HepG2 (cell line): ENCODE measurements around the gene PLEKHA6. TPM values are rescaled to one million over a fixed set of nuclear protein-coding genes. Genes with fewer than 3 reads are reported as not detected.
A peak's percentile ranks its signal among the peaks of the same experiment; 100 is the strongest.

Experiments
- CREM ChIP-seq, 2 experiments: sonication (generic) in 1 of 2; formaldehyde crosslinking in 1 of 2; IDR thresholded peaks; 2 replicates each; pipeline versions ENCODE4 v1.4.0 to v1.6.1; 2016 to 2020; ENCODE audit warnings: antibody characterized with exemption in 1 of 2, mild to moderate bottlenecking in 1 of 2, missing genetic modification reagents in 1 of 2
- EEA1 ChIP-seq: sonication (generic); formaldehyde crosslinking; IDR thresholded peaks from 2 replicates; pipeline ENCODE4 v1.5.1; 2020; ENCODE audit warnings: mild to moderate bottlenecking, missing genetic modification reagents, borderline replicate concordance
- EHMT2 ChIP-seq: fragments of 200-600 bp; sonication (generic); IDR thresholded peaks from 2 replicates; pipeline ENCODE4 v1.7.0; 2017; ENCODE audit warnings: antibody characterized with exemption, low read depth, low read length, borderline replicate concordance
- KDM5A ChIP-seq: fragments of 200-600 bp; sonication (generic); IDR thresholded peaks from 2 replicates; pipeline ENCODE4 v1.7.0; 2018; ENCODE audit warnings: antibody characterized with exemption, mild to moderate bottlenecking, low read length, borderline replicate concordance
- POLR2A ChIP-seq, 2 experiments: IDR thresholded peaks; 2 replicates each; pipeline ENCODE4 v1.6.1; 2011; ENCODE audit warnings: low read depth in 2 of 2, low read length in 2 of 2, mild to moderate bottlenecking in 1 of 2, moderate library complexity in 1 of 2; ENCODE audit not compliant: insufficient read depth in 1 of 2
- PRPF4 ChIP-seq: fragments of 200-400 bp; formaldehyde crosslinking; IDR thresholded peaks from 2 replicates; pipeline ENCODE4 v1.6.1; 2016; ENCODE audit warnings: low read length, low read depth; ENCODE audit not compliant: poor library complexity, severe bottlenecking
- ZMAT3 ChIP-seq: sonication (generic); formaldehyde crosslinking; conservative IDR thresholded peaks from 2 replicates; pipeline ENCODE4 v1.7.0; 2021; ENCODE audit warnings: missing genetic modification reagents
- ZNF383 ChIP-seq: sonication (generic); formaldehyde crosslinking; IDR thresholded peaks from 2 replicates; pipeline ENCODE4 v1.4.0; 2020; ENCODE audit warnings: missing genetic modification reagents, mild to moderate bottlenecking, borderline replicate concordance
- ZNF512B ChIP-seq: sonication (generic); formaldehyde crosslinking; IDR thresholded peaks from 2 replicates; pipeline ENCODE4 v1.5.1; 2020; ENCODE audit warnings: missing genetic modification reagents, mild to moderate bottlenecking, borderline replicate concordance
- ZNF549 ChIP-seq: sonication (generic); formaldehyde crosslinking; IDR thresholded peaks from 2 replicates; pipeline ENCODE4 v1.5.0; 2020; ENCODE audit warnings: missing genetic modification reagents
- ZNF614 ChIP-seq: IDR thresholded peaks from 2 replicates; pipeline ENCODE4 v1.6.1; 2018; ENCODE audit warnings: missing biosample characterization, missing genetic modification reagents, inconsistent platforms, borderline replicate concordance
- ZNF644 ChIP-seq: IDR thresholded peaks from 2 replicates; pipeline ENCODE4 v1.6.1; 2016; ENCODE audit warnings: low read depth
- ZNF713 ChIP-seq: sonication (generic); formaldehyde crosslinking; IDR thresholded peaks from 2 replicates; pipeline ENCODE4 v1.4.0; 2020; ENCODE audit warnings: mild to moderate bottlenecking, missing genetic modification reagents
- ZNF724P ChIP-seq: sonication (generic); formaldehyde crosslinking; IDR thresholded peaks from 2 replicates; pipeline ENCODE4 v1.8.0; 2022; ENCODE audit warnings: missing genetic modification reagents, borderline replicate concordance
- ZNF891 ChIP-seq: sonication (generic); formaldehyde crosslinking; IDR thresholded peaks from 2 replicates; pipeline ENCODE4 v1.5.0; 2020; ENCODE audit warnings: mild to moderate bottlenecking, missing genetic modification reagents
- ZSCAN12 ChIP-seq: sonication (generic); formaldehyde crosslinking; IDR thresholded peaks from 2 replicates; pipeline ENCODE4 v1.9.0; 2021; ENCODE audit warnings: mild to moderate bottlenecking, missing genetic modification reagents
- ZSCAN25 ChIP-seq: sonication (generic); formaldehyde crosslinking; IDR thresholded peaks from 2 replicates; pipeline ENCODE4 v1.8.0; 2022; ENCODE audit warnings: mild to moderate bottlenecking, missing genetic modification reagents
- polyA plus RNA-seq, 8 experiments: library from polyadenylated mRNA; depleted of rRNA in 3 of 8; stranded (reverse) in 7 of 8; unstranded in 1 of 8; fragments of >200 nt; fragmentation: Illumina TruSeq in 4 of 8; extraction: Trizol in 4 of 8; gene quantifications; 2 replicates each; pipeline versions ENCODE4 v1.2.1 to v1.2.3, GENCODE V29; 2011 to 2016; ENCODE audit warnings: low read depth in 4 of 8, missing spikeins in 1 of 8, mixed read lengths in 1 of 8; ENCODE audit not compliant: insufficient read depth in 1 of 8
- total RNA-seq, 5 experiments: library from RNA; depleted of rRNA; stranded (reverse); fragments of >200 nt; fragmentation: Illumina TruSeq; extraction: Trizol; gene quantifications; 2 replicates each; pipeline ENCODE4 v1.2.3, GENCODE V29; 2016; ENCODE audit warnings: low read depth in 1 of 5
- TF ChIP-seq, protein P1 (sequence below): sonication (generic); formaldehyde crosslinking; IDR thresholded peaks from 2 replicates; pipeline ENCODE4 v1.5.1; 2020; ENCODE audit warnings: mild to moderate bottlenecking, missing genetic modification reagents, borderline replicate concordance

The PLEKHA6 gene
- total and polyA plus RNA-seq, 2 of the 13 experiments (the other 11 are each of a cell fraction or from before 2014, with no cell fraction given): 5.3 to 11.4 TPM

GRCh38 chr1:204377800-204378668 lies 18.3 kb upstream of the PLEKHA6 start (continued):
- TF ChIP-seq ZNF383 (CRISPR knock-in tag) (no peak), PRPF4 (no peak), KDM5A (peak; percentile 30; the same call in 1 of the 2 replicates), ZNF549 (CRISPR knock-in tag) (no peak), ZNF713 (CRISPR knock-in tag) (no peak), ZNF644 (CRISPR knock-in tag) (peak; percentile 20; the same call in 1 of the 2 replicates), POLR2A (IDR thresholded peaks at IDR 0.05; ENCODE audit: insufficient read depth in 1 of 2, low read depth in 2 of 2, low read length in 2 of 2) (peak; percentile 39 to 70; a peak in 3 of 4 replicates), ZNF512B (peak; percentile 20; the same call in 1 of the 2 replicates), ZNF891 (CRISPR knock-in tag) (peak; percentile 16; the same call in 1 of the 2 replicates), CREM (IDR thresholded peaks at IDR 0.05) (no peak; the same call in 1 of the 2 replicates), CREM (CRISPR knock-in tag; IDR thresholded peaks at IDR 0.05) (no peak), EHMT2 (no peak), ZMAT3 (no peak), ZSCAN12 (no peak), ZNF724P (CRISPR knock-in tag) (no peak), ZSCAN25 (CRISPR knock-in tag) (peak; percentile 94), ZNF614 (CRISPR knock-in tag) (0 out of 2 replicates have a peak, but pooled peaks have one; percentile 4), EEA1 (CRISPR knock-in tag) (no peak)
- TF ChIP-seq, protein P1, sequence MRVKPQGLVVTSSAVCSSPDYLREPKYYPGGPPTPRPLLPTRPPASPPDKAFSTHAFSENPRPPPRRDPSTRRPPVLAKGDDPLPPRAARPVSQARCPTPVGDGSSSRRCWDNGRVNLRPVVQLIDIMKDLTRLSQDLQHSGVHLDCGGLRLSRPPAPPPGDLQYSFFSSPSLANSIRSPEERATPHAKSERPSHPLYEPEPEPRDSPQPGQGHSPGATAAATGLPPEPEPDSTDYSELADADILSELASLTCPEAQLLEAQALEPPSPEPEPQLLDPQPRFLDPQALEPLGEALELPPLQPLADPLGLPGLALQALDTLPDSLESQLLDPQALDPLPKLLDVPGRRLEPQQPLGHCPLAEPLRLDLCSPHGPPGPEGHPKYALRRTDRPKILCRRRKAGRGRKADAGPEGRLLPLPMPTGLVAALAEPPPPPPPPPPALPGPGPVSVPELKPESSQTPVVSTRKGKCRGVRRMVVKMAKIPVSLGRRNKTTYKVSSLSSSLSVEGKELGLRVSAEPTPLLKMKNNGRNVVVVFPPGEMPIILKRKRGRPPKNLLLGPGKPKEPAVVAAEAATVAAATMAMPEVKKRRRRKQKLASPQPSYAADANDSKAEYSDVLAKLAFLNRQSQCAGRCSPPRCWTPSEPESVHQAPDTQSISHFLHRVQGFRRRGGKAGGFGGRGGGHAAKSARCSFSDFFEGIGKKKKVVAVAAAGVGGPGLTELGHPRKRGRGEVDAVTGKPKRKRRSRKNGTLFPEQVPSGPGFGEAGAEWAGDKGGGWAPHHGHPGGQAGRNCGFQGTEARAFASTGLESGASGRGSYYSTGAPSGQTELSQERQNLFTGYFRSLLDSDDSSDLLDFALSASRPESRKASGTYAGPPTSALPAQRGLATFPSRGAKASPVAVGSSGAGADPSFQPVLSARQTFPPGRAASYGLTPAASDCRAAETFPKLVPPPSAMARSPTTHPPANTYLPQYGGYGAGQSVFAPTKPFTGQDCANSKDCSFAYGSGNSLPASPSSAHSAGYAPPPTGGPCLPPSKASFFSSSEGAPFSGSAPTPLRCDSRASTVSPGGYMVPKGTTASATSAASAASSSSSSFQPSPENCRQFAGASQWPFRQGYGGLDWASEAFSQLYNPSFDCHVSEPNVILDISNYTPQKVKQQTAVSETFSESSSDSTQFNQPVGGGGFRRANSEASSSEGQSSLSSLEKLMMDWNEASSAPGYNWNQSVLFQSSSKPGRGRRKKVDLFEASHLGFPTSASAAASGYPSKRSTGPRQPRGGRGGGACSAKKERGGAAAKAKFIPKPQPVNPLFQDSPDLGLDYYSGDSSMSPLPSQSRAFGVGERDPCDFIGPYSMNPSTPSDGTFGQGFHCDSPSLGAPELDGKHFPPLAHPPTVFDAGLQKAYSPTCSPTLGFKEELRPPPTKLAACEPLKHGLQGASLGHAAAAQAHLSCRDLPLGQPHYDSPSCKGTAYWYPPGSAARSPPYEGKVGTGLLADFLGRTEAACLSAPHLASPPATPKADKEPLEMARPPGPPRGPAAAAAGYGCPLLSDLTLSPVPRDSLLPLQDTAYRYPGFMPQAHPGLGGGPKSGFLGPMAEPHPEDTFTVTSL (CRISPR knock-in tag): no peak
